RKO (cell line): Measurements from ENCODE around the gene RPTOR.

ENCODE experiments used
- DNase-seq: peaks from one replicate; pipeline ENCODE4 v3.0.0-alpha.2; 2016; ENCODE audit warnings: low spot score

The RPTOR gene

DNA sequence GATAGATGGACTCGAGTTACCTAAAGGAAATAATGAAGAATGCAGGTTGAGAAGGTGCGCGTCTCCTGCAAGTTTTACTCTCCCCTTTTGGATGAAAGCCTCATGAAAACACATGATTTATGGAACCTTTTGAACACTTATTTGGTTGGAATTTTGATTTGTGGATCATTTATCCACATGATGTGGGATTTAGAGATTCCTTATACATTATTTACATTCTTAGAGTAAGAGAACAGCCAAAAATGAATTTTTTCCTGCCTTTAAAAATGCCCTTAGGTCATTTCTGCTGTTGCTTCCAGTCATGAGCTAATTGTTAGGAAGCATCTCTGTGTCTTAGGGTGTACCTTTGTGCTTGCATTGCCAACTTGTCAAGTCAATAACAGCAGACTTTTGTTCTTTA lies 99.9 kb downstream of the RPTOR start:
- DNase-seq: no peak

DNA sequence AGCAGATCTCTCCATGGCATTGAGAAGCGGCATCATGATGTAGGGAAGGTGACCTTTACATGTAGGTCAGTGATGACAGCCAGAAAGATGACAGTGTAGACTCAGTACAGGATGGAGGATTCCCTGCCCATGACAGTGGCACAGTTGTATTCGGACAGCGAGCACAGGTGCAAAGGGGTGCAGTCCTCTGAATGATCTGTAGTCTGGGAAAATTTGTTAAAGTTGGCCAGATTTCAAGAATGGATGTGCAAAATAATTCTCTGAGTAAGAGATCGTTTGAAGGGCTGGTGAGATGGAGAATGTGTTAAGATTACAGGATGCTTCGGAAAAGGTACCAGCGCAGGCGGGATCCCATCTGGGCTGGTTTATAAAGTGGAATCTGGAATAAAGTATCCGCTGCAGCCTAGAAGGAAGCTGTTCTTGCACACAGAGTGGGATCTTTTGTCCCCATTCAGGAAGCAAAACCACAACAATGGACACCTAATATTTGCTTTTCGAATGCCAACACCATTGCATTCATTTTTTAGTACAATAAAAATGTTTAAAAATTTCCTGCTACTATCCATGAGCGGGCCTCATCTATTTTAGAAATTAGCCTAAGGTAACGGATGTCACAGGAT lies 101.2 kb downstream of the RPTOR start:
- DNase-seq: no peak

DNA sequence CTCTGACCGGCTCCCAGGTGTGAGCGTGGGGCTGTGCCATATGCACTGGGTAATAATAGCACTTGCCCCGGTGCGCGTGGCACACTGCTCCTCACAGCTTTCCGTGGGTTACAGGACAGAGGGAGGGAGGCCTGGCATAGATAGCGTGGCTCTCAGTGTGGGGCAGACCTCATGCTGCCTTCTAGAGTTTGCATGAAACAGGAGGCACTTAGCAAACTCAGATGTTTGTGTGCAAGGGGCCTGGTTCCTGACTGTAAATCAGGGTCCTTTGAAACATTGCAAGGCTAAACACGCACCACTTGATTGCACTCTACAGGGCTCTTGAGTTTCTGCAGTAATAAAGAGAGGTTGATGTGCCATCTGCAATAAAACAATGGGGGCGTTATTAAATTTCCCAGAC lies 101.7 kb downstream of the RPTOR start:
- no peak for DNase-seq

DNA sequence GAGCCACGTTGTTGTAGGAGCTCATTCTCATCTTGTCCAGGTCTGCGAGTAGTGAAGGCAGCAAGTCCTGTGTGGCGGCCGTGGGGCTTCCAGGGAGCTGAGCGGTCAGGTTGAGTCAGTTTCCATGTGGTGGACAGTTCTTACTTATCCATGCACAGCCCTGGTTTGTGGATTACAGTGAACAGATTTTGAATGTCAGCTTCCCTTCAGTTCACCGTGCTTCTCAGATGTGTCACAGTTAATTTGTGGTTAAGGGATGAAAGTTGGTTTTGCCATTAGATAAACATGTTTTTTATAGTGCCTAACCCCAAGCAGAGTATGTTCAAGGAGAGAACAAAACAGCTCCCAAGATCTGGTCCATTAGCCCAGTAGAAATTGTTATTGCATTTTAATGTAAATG lies 103.1 kb downstream of the RPTOR start:
- DNase-seq: no peak

DNA sequence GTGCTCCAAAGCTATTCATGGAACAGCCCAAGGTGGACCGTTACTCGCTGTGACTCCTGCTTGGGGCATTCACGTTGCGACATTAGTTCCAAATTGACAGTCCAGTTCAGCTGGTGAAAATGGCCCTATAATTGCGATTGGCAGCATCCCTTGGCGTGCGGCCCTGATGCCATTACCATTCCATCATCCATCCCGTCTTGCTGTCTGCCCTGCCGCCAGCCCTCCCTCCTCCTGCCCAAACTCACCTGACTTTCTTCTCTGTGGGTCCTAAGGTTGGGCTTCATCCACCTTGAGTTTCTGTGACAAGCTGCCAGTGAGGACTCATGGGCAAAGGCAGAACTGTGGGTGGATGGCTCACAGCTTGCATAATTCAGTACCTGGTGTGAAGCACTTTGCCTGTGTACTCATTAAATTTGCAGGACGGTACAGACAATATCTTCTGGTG lies 104.6 kb downstream of the RPTOR start:
- DNase-seq: no peak

DNA sequence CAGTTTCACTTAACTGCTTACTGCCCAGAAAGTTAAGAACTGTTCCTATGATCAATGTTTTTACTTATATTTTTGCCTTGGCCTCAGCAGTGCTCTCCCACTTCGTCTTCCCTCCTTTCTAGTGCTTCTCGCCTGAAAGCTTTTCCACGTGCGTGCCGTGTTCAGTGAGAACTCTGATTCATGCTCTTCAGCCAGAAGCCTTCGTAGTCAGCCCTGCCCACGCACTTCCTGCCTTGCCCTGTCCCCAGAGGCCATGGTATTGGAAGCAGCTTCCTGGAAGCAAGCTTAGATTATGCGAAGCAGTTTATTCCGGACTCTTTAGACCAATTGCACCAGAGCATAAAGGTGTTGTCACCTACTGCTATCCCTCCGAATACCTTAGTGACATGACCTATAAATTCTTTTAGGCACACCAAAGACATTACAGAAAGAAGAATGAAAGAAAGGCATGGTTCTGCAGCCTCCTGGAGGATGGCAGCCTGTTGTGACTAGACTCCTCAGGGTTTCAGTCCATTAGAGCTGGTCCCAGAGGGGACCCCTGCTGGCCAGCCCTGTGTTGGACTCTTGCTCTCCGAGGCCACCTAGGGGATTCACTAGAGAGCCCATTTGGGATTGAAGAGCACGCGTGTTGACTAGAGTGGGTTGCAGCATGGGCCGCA lies 105.2 kb downstream of the RPTOR start:
- DNase-seq: peak; percentile 67

DNA sequence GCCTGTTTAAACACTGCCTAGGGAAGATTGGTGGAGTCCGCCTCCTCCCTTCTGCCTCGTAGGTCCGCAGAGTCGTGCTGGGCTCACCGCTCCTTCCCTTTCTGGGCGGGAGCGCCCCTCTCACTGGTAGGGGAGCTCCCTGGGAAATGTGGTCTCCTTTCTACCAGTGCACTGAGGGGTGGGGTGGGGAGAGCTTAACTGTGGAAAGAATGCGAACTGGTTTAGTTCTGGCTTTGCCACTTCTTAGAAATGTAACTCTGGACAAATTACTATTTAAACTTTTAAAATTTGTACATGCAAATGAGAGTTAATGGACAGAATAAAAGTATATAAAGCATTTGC lies 105.7 kb downstream of the RPTOR start:
- DNase-seq: no peak

DNA sequence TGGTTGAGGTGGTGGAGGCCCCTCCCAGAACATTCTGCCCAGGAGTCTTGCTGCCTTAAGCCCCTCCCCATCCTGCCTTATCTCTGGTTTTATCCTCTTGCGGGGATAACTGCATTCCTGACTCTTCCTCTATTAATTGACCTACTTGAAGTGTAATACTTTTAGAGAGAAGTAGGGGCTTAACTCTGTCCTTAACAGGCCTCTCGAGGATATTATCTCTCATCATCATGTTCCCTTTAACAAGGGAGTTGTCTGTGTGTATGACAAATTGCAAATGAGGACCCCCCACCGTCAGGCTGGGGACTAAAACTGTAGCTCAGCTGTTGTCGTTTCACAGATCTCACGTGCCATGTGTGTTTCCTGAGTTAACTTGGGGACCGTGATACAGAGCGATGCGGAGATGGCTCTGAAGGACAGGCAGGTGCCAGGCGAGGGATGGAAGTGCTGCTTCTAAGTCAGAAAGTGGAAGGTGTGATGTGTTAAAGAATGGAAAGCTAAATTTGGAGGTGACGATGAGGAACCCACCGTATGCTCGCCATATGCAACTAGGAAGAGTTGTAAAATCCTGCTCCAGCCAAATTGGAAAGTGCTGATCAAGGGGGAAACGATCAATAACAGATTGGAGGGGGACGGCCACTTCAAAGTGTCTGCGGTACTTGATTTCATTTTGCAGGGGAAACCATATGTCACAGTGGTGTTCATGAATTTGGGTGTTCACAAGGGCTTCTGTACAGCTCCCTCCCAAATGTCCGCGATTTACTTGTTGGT lies 106.3 kb downstream of the RPTOR start:
- no peak for DNase-seq

DNA sequence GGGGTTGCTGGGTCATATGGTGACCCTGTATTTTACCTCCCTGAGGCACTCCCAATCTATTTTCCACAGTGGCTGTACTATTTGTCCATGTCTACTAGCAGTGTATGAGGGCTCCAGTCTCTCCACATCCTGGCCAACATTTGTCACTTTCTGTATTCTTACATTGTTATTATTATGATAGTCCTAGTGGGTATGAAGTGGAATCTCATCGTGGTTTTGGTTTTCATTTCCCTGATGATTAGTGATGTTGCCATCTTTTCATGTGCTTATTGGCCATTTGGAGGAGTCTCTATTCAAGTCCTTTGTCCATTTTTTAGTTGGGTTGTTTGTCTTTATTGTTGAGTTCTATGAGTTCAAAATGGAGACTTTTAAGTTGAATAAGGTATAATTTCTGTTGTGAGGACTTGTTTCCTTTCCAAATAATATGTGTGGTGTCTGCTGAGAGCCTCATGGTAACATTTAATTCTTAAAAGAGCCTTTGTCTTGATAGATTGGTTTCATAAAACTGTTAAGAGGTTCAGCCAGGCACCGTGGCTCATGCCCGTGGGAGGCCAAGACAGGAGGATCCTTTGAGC lies 108.2 kb downstream of the RPTOR start:
- no peak for DNase-seq

DNA sequence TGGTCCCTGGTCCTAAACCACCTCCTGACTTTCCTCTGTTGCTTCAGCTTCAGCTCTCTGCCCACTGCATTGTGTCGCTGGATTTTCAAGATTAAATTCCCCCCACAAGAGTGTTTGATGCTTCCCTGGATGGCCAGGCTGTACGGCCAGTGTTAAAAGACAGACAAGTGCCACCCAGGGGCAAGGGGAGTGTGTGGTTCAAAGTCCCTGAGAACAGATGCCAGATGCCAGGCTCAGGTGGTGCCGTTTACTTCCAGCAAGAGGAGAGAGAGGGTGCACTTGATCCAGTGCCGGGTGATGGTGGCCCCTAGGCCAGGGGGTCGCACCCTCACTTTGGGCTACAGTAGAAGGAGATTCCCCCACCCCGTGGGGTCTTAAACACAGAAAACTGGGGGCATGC lies 109.2 kb downstream of the RPTOR start:
- no peak for DNase-seq

DNA sequence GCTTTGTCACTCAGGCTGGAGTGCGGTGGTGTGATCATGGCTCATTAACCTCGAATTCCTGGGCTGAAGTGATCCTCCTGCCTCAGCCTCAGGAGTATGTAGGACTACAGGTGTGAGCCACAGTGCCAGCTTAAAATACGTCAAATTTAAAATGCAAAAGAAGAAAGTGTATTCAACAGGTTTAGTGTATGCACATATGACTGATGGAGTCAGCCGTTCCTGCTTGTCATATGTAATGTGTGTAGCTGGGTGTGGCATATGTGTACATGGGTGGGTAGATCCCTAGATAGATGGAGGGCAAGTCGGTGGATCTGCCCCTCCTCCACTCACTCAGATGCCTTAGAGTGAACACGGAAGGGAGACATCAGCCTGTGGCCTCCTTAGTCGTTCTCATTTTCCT lies 111.0 kb downstream of the RPTOR start:
- DNase-seq: no peak

DNA sequence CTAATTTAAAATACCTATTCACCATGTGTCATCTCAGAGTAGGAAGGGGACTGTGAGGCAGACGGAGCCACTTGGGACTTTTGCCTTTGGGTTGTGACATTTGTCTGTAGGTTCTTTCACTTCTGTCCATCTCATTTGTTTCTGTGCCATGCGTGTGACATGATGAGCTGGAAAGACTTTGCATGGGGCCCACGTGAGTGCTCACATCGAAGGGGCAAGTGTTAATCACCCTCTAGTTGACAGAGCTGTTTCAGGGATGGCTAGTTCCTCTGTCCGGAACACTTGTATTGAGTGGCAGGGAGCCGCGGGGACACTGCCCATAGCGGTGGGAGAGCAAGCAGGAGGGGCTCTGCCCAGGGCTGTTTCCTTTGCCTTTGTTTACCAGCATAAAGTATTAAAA lies 112.0 kb downstream of the RPTOR start:
- DNase-seq: no peak

DNA sequence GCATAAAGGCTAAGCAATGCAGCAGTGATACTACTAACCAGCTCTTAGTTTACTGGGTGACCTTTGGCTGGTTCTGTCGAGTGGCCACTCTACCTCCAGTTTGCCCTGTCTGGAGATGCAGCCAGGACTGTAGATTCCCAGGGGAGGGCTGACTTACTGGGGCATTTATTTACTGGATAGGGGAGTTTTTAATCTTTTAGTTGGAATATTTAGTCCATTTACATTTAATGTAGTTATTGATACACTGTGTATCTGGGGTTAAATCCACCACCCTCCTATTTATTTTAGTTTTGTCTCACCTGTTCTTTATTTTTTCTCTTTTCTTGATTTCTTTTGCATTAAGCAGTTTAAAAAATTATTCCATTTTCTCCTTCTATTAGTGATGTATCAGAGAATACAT lies 112.9 kb downstream of the RPTOR start:
- no peak for DNase-seq

DNA sequence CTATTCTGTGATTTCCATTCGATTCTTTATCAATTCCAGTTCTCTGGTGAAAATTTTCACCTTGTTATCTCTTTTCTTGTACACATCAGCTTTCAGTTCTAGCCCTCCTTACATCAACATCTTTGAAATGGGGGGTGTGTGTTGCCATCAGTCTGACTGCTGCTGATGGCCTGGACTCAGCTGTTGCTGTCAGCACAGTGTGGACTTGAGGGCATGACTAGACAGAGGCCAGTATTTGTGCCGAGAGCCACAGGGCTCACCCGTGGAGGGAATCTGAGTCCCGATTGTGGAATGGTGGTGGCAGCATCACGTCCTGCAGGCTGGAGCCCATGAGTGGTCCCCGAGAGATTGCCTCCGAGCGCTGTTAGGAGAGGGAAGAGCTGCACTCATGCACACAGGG lies 114.2 kb downstream of the RPTOR start:
- no peak for DNase-seq

DNA sequence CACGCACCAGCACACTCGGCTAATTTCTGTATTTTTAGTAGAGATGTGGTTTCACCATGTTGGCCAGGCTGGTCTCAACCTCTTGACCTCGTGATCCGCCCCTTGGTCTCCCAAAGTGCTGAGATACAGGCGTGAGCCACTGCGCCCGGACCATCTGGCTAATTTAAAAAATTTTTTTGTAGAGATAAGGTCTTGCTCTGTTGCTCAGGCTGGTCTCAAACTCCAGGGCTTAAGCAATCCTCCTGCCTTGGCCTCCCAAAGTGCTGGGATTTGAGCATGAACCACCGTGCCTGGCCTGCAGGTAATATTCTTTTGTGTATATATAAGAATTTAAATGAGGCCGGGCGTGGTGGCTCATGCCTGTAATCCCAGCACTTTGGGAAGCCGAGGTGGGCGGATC lies 115.0 kb downstream of the RPTOR start:
- no peak for DNase-seq

DNA sequence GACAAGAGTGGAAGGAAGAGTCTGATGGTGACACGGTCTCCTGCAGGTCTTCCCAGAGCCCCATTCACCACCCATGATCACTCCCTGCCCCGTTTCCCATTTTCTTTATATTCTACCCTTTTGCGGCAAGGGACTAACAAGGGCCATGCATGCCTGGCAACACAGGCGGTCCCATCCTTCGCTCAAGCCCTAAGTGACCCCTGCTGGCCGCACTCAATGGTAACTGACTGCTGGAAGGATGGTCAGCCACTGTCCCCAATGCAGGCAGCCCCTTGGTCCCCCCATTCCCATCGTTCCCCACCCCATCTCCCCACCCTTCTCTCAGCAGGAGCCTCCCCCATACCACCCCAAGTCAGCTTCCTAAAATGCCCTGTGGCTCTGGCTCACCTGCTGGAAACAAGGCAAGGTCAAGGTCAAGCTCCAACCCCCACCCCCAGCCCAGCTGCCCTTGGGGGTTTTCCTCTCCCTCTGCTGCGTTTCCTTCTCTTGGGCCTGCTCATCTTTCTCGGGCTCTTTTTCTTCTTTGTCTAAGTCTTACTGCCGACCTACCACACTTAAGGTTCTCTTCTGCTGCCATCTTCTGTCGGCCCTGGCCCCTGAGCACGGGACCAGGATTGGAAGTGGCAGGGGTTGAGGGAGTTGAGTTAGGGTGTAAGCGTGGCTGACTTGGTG lies 116.0 kb downstream of the RPTOR start:
- DNase-seq: no peak

DNA sequence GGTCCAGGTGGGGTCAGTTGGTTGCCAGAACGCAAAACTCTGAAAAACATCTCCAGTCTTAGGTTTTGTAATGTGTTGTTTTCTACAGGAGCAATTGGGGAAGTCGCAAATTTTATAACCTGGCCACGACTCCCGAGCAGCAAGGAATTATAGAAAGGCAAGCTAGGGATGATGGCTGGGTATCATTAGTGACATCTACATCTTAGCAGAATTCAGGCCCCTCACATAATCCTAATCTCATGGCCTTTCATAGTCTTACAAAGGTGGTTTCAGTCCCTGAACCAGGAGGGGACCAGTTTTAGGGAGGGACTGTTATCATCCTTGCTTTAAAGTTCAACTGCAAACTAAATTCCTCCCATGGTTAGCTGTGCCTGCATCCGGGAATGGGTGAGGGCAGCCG lies 117.9 kb downstream of the RPTOR start:
- no peak for DNase-seq

DNA sequence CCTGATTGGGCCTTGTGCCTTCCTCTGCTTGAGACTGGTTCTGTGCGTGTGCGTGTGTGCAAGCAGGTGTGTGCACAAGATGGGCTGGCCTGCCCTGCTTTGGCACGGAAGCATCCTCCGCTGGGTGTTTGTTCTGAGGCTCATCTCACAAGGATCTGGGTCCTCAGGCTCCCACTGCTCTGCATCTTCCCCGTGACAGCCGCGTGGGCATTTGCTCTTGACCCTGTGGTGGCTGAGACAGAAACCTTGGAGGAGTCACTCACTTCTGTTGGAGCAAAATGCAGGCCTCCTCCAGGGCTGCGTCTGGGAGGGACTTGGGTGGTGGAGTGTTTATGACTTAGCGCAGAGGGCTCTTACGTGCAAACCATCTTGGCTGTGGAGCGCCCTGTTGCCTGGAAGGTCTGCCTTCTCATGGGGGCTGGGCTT lies 119.2 kb downstream of the RPTOR start:
- DNase-seq: no peak

DNA sequence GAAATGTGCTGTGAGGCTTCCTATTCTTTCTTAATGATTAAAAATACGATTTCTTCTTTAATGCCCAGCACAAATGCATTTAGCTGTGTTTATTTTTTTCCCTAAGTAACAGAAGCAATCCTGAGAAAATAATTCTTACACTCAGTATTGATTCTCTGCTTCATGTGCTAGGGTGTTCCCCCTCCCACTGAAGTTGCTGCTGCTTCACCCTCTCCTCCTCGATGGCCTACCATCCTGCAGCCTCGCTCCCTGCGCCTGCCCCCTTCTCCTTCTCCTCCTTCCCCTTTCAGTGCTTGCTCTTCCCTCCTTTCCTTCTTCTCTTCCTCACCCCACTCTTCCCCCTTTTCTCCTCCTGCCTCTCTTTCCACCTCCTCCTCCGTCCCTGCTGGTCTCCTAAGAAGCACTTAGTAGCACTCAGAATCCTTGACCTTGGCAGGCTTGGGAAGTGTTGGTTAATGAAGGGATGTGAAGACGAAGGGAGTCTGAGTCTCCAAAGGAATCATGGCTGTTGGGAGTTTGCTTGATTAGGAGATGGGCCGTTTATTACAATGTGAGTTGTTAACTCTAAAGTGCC lies 119.7 kb downstream of the RPTOR start:
- DNase-seq: no peak

DNA sequence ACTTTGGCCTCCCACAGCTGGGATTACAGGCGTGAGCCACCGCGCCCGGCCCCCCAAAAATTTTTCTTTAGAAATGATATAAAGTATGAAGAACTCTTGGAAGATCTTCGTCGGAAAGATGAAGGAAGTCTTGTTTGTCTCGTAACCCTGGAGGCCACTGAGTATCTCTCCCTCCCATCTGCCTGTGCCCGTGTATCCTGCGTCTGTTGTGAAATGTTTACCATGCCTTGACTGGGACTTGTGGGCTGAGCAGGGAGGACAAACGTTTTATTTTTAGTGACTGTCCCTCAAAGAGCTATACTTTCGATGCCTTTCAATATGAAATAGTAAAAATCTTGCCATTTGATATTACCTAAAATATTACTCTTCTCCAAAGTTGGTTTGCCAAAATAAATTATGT lies 121.2 kb downstream of the RPTOR start:
- DNase-seq: no peak

DNA sequence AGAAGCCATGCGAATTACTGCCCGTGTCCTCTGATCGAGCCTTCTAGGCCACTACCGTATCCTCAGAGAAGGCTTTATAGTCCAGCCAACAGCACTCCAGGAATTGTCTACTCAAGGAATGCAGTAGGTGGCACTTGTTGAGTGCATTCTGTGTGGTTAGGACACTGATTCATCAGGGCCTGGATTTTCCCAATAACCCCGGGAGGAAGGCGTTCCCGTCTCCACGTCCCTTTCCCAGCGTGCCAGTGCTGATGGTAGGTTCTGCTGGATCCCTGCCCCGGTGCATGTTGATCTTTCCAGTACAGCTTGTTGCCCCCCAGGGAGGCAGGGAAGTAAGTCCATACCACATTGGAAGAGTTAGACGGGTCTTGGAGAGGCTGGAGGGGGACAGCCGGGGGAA lies 122.2 kb downstream of the RPTOR start:
- DNase-seq: no peak
